DOHH2 (cell line): Measurements from ENCODE around the gene GRB10.

Source experiments
- H3F3A ChIP-seq: fragments of 200-600 bp; sonication (generic), shearing (Covaris generic); 2 replicates; pipeline ENCODE4 v1.6.0; 2016; ENCODE audit warnings: antibody characterized with exemption, mild to moderate bottlenecking; ENCODE audit not compliant: control insufficient read depth, insufficient read depth
- H3K27ac ChIP-seq: fragments of 200-600 bp; sonication (generic); 2 replicates; pipeline ENCODE4 v1.5.1; 2014; ENCODE audit warnings: low read depth, mild to moderate bottlenecking, low read length, moderate library complexity
- H3K27me3 ChIP-seq: fragments of 200-600 bp; sonication (generic); 2 replicates; pipeline ENCODE4 v1.6.1; 2014; ENCODE audit warnings: mild to moderate bottlenecking, low read length, mixed read lengths; ENCODE audit not compliant: control insufficient read depth
- H3K36me3 ChIP-seq: fragments of 200-600 bp; sonication (generic); 2 replicates; pipeline ENCODE4 v1.6.1; 2014; ENCODE audit warnings: mild to moderate bottlenecking, low read length, moderate library complexity, mixed read lengths; ENCODE audit not compliant: control insufficient read depth
- H3K4me1 ChIP-seq: fragments of 200-600 bp; sonication (generic); 2 replicates; pipeline ENCODE4 v1.6.1; 2014; ENCODE audit warnings: mild to moderate bottlenecking, low read length, mixed read lengths; ENCODE audit not compliant: control insufficient read depth
- H3K4me2 ChIP-seq: fragments of 200-600 bp; sonication (generic); 2 replicates; pipeline ENCODE4 v1.6.0; 2014; ENCODE audit warnings: mild to moderate bottlenecking, low read length, moderate library complexity
- H3K4me3 ChIP-seq: fragments of 200-600 bp; sonication (generic); 2 replicates; pipeline ENCODE4 v1.5.1; 2014; ENCODE audit warnings: mild to moderate bottlenecking, low read length, mixed read lengths
- H3K79me2 ChIP-seq: fragments of 200-600 bp; sonication (generic); 2 replicates; pipeline ENCODE4 v1.6.1; 2014; ENCODE audit warnings: mild to moderate bottlenecking, low read length, mixed read lengths; ENCODE audit not compliant: control insufficient read depth
- H3K9me2 ChIP-seq: fragments of 200-600 bp; sonication (generic); replicated peaks from 2 replicates; pipeline ENCODE4 v1.6.1; 2014; ENCODE audit warnings: mild to moderate bottlenecking, low read length, mixed read lengths; ENCODE audit not compliant: control insufficient read depth
- H3K9me3 ChIP-seq: fragments of 200-600 bp; sonication (generic); 2 replicates; pipeline ENCODE4 v1.6.1; 2014; ENCODE audit warnings: antibody characterized with exemption, low read length, mixed read lengths; ENCODE audit not compliant: control insufficient read depth, insufficient read depth
- H4K20me1 ChIP-seq: fragments of 200-600 bp; sonication (generic); 2 replicates; pipeline ENCODE4 v1.6.0; 2014; ENCODE audit warnings: low read depth, mild to moderate bottlenecking, antibody characterized with exemption, low read length, moderate library complexity; ENCODE audit not compliant: control insufficient read depth, insufficient read depth
- CTCF ChIP-seq: fragments of 200-600 bp; sonication (generic); IDR thresholded peaks from one replicate; pipeline ENCODE4 v1.5.1; 2014; ENCODE audit warnings: antibody characterized with exemption, mild to moderate bottlenecking, low read depth, low read length; ENCODE audit not compliant: poor library complexity, severe bottlenecking
- EZH2phosphoT487 ChIP-seq: fragments of 200-600 bp; sonication (generic); IDR thresholded peaks from 2 replicates; pipeline ENCODE4 v1.6.1; 2017; ENCODE audit warnings: borderline replicate concordance, mild to moderate bottlenecking, antibody characterized with exemption, low read length, moderate library complexity, mixed read lengths

The GRB10 gene

GRCh38 chr7:50791938-50792341, 9.2 kb upstream of the GRB10 start:
- TF ChIP-seq CTCF (no peak), EZH2phosphoT487 (no peak)
- Histone ChIP-seq H3F3A (no peaks in the 10 kb centered on the region), H3K4me2 (no peak overlapping the region), H3K9me2 (no peaks in the 10 kb centered on the region), H4K20me1 (no peaks in the 10 kb centered on the region), H3K27me3 (no peaks in the 10 kb centered on the region), H3K9me3 (no peaks in the 10 kb centered on the region), H3K79me2 (no peaks in the 10 kb centered on the region), H3K27ac (no peak overlapping the region), H3K36me3 (no peaks in the 10 kb centered on the region), H3K4me3 (no peak overlapping the region), H3K4me1 (no peaks in the 10 kb centered on the region)

GRCh38 chr7:50791363-50791937, 8.8 kb upstream of the GRB10 start:
- H3K27me3 ChIP-seq = no peaks in the 10 kb centered on the region
- no peaks in the 10 kb centered on the region for H3K9me3 ChIP-seq
- H3K4me2 ChIP-seq = no peak overlapping the region
- no peak for TF ChIP-seq CTCF
- TF ChIP-seq EZH2phosphoT487 = no peak
- no peak overlapping the region for H3K27ac ChIP-seq
- no peaks in the 10 kb centered on the region for H3K79me2 ChIP-seq
- H3K4me1 ChIP-seq = no peaks in the 10 kb centered on the region
- no peaks in the 10 kb centered on the region for H3F3A ChIP-seq
- H3K9me2 ChIP-seq = no peaks in the 10 kb centered on the region
- no peaks in the 10 kb centered on the region for H3K36me3 ChIP-seq
- H4K20me1 ChIP-seq = no peaks in the 10 kb centered on the region
- H3K4me3 ChIP-seq = no peak overlapping the region

GRCh38 chr7:50790381-50790780, 7.7 kb upstream of the GRB10 start:
- Histone ChIP-seq H3K9me2 (no peaks in the 10 kb centered on the region), H3K27me3 (no peaks in the 10 kb centered on the region), H3K4me2 (no peak overlapping the region), H3K4me1 (no peaks in the 10 kb centered on the region), H3K9me3 (no peaks in the 10 kb centered on the region), H3K79me2 (no peaks in the 10 kb centered on the region), H3K36me3 (no peaks in the 10 kb centered on the region), H4K20me1 (no peaks in the 10 kb centered on the region), H3F3A (no peaks in the 10 kb centered on the region), H3K4me3 (no peak overlapping the region), H3K27ac (no peak overlapping the region)
- TF ChIP-seq CTCF (no peak), EZH2phosphoT487 (no peak)
